ENCODE measurements around the gene XKR7.
A peak's percentile ranks its signal among the peaks of the same experiment; 100 is the strongest.

Gene XKR7

GRCh38 chr20:32051720-32052089 lies 83.8 kb downstream of the XKR7 start:
- DNase-seq = no peak

GRCh38 chr20:32052090-32052777 lies 84.3 kb downstream of the XKR7 start, which contains the start of gene HCK:
HCK (plus strand) TSS chr20:32052242.
- peak; percentile 55 for DNase-seq

GRCh38 chr20:32052778-32053362 lies 84.9 kb downstream of the XKR7 start:
- DNase-seq = peak; percentile 80

All from GDM1 (cell line).